GM23338 (cell line): Measurements from ENCODE around the gene MYDGF. TPM values are rescaled to one million over a fixed set of nuclear protein-coding genes. Genes with fewer than 3 reads are reported as not detected.

Experiments
- ATAC-seq: fragments of 200-7000 bp; cut with Tn5 transposase; 3 replicates; pipeline ENCODE4 v1.9.1; 2020
- DNase-seq: peaks from one replicate; pipeline ENCODE4 v3.0.0-alpha.2; 2015; ENCODE audit warnings: low spot score
- H2AFZ ChIP-seq: fragments of 200-600 bp; sonication (generic); 2 replicates; pipeline ENCODE4 v1.8.0; 2016; ENCODE audit warnings: antibody characterized with exemption, mild to moderate bottlenecking, moderate library complexity
- H3F3A ChIP-seq: fragments of 200-600 bp; sonication (generic); replicated peaks from 2 replicates; pipeline ENCODE4 v1.8.0; 2017; ENCODE audit warnings: antibody characterized with exemption, mixed run types, low read depth
- H3K27ac ChIP-seq: fragments of 200-600 bp; sonication (generic); 2 replicates; pipeline ENCODE4 v1.6.1; 2016; ENCODE audit warnings: low read depth
- H3K27me3 ChIP-seq: fragments of 200-600 bp; sonication (generic); 2 replicates; pipeline ENCODE4 v1.8.0; 2016; ENCODE audit warnings: mild to moderate bottlenecking, mixed run types, moderate library complexity; ENCODE audit not compliant: insufficient read depth
- H3K36me3 ChIP-seq: fragments of 200-600 bp; sonication (generic); 2 replicates; pipeline ENCODE4 v1.8.0; 2016; ENCODE audit warnings: mild to moderate bottlenecking; ENCODE audit not compliant: insufficient read depth
- H3K4me1 ChIP-seq: fragments of 200-600 bp; sonication (generic); 2 replicates; pipeline ENCODE4 v1.8.0; 2016; ENCODE audit warnings: mild to moderate bottlenecking, moderate library complexity; ENCODE audit not compliant: insufficient read depth
- H3K4me2 ChIP-seq: fragments of 200-600 bp; sonication (generic); 2 replicates; pipeline ENCODE4 v1.7.1; 2017; ENCODE audit warnings: mixed run types
- H3K4me3 ChIP-seq: fragments of 200-600 bp; sonication (generic); 2 replicates; pipeline ENCODE4 v1.6.1; 2016; ENCODE audit warnings: mixed run types
- H3K79me2 ChIP-seq: fragments of 200-600 bp; sonication (generic); replicated peaks from 2 replicates; pipeline ENCODE4 v1.8.0; 2017; ENCODE audit warnings: mild to moderate bottlenecking; ENCODE audit not compliant: insufficient read depth
- H3K9me2 ChIP-seq: fragments of 200-600 bp; sonication (generic); 2 replicates; pipeline ENCODE4 v1.8.0; 2017; ENCODE audit not compliant: insufficient read depth
- H4K20me1 ChIP-seq: fragments of 200-600 bp; sonication (generic); replicated peaks from 2 replicates; pipeline ENCODE4 v1.8.0; 2017; ENCODE audit warnings: mild to moderate bottlenecking; ENCODE audit not compliant: insufficient read depth
- H3K27ac Mint-ChIP-seq: 2 replicates; pipeline ENCODE4 v1.8.0; 2020; ENCODE audit warnings: inconsistent platforms, mild to moderate bottlenecking, moderate library complexity, mixed read lengths
- H3K27me3 Mint-ChIP-seq: 3 replicates; pipeline ENCODE4 v1.8.0; 2022; ENCODE audit warnings: low read depth, mild to moderate bottlenecking, moderate library complexity, mixed read lengths, inconsistent platforms; ENCODE audit not compliant: insufficient read depth, poor library complexity
- H3K36me3 Mint-ChIP-seq: 3 replicates; pipeline ENCODE4 v1.8.0; 2021; ENCODE audit warnings: low read depth, mild to moderate bottlenecking, inconsistent platforms, moderate library complexity, mixed read lengths
- H3K4me1 Mint-ChIP-seq: 3 replicates; pipeline ENCODE4 v1.8.0; 2020; ENCODE audit warnings: mild to moderate bottlenecking, inconsistent platforms, mixed read lengths
- H3K4me3 Mint-ChIP-seq: 3 replicates; pipeline ENCODE4 v1.8.0; 2021; ENCODE audit warnings: moderate library complexity, mild to moderate bottlenecking, inconsistent platforms, mixed read lengths
- H3K9me3 Mint-ChIP-seq: 3 replicates; pipeline ENCODE4 v1.8.0; 2020; ENCODE audit warnings: moderate library complexity, mild to moderate bottlenecking, inconsistent platforms, mixed read lengths
- CREB1 ChIP-seq: fragments of 250-450 bp; sonication (Bioruptor Pico); IDR thresholded peaks from 2 replicates; pipeline ENCODE4 v1.5.0; 2020; ENCODE audit warnings: low read depth, mild to moderate bottlenecking, moderate library complexity
- EZH2 ChIP-seq: fragments of 200-600 bp; sonication (generic); IDR thresholded peaks from one replicate; pipeline ENCODE4 v1.8.0; 2017; ENCODE audit warnings: antibody characterized with exemption, mild to moderate bottlenecking, low read depth; ENCODE audit not compliant: unreplicated experiment
- EZH2phosphoT487 ChIP-seq: fragments of 200-600 bp; sonication (generic); IDR thresholded peaks from one replicate; pipeline ENCODE4 v1.8.1; 2018; ENCODE audit warnings: antibody characterized with exemption; ENCODE audit not compliant: unreplicated experiment
- JUNB ChIP-seq: IDR thresholded peaks from one replicate; pipeline ENCODE4 v1.6.1; 2016; ENCODE audit warnings: antibody characterized with exemption; ENCODE audit not compliant: unreplicated experiment
- POLR2AphosphoS5 ChIP-seq: IDR thresholded peaks from 2 replicates; pipeline ENCODE4 v1.6.1; 2016; ENCODE audit warnings: antibody characterized with exemption, low read depth
- STAT1 ChIP-seq: IDR thresholded peaks from one replicate; pipeline ENCODE4 v1.6.1; 2016; ENCODE audit warnings: antibody characterized with exemption; ENCODE audit not compliant: unreplicated experiment
- ZNF114 ChIP-seq: fragments of 250-450 bp; sonication (Bioruptor Pico); IDR thresholded peaks from 2 replicates; pipeline ENCODE4 v1.5.0; 2020; ENCODE audit warnings: mild to moderate bottlenecking, moderate library complexity
- ZNF331 ChIP-seq: fragments of 250-450 bp; sonication (Bioruptor Pico); IDR thresholded peaks from 2 replicates; pipeline ENCODE4 v1.5.0; 2020; ENCODE audit warnings: low read depth, mild to moderate bottlenecking, moderate library complexity
- polyA plus RNA-seq: library from polyadenylated mRNA; unstranded; fragments of >200 nt; fragmentation: Nextera tagmentation; extraction: Ambion mirVana; gene quantifications from 2 replicates; pipeline ENCODE4 v1.2.1, GENCODE V29; 2016
- total RNA-seq: library from RNA; depleted of rRNA; stranded (reverse); fragments of >200 nt; shearing (Covaris generic); gene quantifications from 2 replicates; pipeline ENCODE4 v1.2.3, GENCODE V29; 2014
- TF ChIP-seq, protein P1 (sequence below), 2 experiments: fragments of 200-600 bp in 1 of 2; sonication (generic) in 1 of 2; conservative IDR thresholded peaks; 2 replicates each; pipeline versions ENCODE4 v1.5.1 to v1.6.1; 2016 to 2017; ENCODE audit warnings: antibody characterized with exemption in 2 of 2, low read depth in 2 of 2, mild to moderate bottlenecking in 2 of 2, moderate library complexity in 1 of 2
- TF ChIP-seq, protein P2 (sequence below): IDR thresholded peaks from 2 replicates; pipeline ENCODE4 v1.6.1; 2016; ENCODE audit warnings: antibody characterized with exemption
- TF ChIP-seq, protein P3 (sequence below): IDR thresholded peaks from one replicate; pipeline ENCODE4 v1.6.1; 2018; ENCODE audit warnings: antibody characterized with exemption; ENCODE audit not compliant: unreplicated experiment

The MYDGF gene
- total and polyA plus RNA-seq, 2 experiments from 2014 or later: 42.3 to 99.5 TPM

- TF ChIP-seq, protein P1, sequence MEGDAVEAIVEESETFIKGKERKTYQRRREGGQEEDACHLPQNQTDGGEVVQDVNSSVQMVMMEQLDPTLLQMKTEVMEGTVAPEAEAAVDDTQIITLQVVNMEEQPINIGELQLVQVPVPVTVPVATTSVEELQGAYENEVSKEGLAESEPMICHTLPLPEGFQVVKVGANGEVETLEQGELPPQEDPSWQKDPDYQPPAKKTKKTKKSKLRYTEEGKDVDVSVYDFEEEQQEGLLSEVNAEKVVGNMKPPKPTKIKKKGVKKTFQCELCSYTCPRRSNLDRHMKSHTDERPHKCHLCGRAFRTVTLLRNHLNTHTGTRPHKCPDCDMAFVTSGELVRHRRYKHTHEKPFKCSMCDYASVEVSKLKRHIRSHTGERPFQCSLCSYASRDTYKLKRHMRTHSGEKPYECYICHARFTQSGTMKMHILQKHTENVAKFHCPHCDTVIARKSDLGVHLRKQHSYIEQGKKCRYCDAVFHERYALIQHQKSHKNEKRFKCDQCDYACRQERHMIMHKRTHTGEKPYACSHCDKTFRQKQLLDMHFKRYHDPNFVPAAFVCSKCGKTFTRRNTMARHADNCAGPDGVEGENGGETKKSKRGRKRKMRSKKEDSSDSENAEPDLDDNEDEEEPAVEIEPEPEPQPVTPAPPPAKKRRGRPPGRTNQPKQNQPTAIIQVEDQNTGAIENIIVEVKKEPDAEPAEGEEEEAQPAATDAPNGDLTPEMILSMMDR (conservative IDR thresholded peaks at IDR 0.05; ENCODE audit: low read depth in 2 of 2): no peak
- no peak for TF ChIP-seq EZH2phosphoT487
- no peak for TF ChIP-seq JUNB
- TF ChIP-seq, protein P2, sequence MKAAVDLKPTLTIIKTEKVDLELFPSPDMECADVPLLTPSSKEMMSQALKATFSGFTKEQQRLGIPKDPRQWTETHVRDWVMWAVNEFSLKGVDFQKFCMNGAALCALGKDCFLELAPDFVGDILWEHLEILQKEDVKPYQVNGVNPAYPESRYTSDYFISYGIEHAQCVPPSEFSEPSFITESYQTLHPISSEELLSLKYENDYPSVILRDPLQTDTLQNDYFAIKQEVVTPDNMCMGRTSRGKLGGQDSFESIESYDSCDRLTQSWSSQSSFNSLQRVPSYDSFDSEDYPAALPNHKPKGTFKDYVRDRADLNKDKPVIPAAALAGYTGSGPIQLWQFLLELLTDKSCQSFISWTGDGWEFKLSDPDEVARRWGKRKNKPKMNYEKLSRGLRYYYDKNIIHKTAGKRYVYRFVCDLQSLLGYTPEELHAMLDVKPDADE: no peak
- TF ChIP-seq STAT1: no peak
- TF ChIP-seq ZNF114: no peak
Measured at GRCh38 chr19:4645718-4646117, 24.4 kb downstream of the MYDGF start (continued).

DNA sequence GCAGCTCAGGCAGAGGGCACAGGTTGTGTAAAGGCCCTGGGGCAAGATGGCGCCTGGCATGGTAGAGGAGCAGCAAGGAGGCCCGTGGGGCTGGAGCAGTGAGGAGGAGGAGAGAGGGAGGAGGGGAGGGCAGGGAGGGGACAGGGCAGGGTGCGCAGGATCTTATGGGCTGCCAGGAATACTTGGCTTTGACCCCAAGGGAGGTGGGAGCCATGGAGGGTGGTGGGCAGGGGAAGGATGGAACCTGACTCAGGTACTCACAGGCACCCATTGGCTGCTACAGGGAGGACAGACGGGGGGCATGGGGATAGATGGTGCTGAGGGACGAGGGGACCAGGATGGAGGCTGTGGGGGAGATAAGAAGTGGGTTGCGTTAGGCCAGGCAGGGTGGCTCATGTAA lies 27.5 kb downstream of the MYDGF start:
- no peak overlapping the region for H3K4me3 ChIP-seq
- TF ChIP-seq, protein P3, sequence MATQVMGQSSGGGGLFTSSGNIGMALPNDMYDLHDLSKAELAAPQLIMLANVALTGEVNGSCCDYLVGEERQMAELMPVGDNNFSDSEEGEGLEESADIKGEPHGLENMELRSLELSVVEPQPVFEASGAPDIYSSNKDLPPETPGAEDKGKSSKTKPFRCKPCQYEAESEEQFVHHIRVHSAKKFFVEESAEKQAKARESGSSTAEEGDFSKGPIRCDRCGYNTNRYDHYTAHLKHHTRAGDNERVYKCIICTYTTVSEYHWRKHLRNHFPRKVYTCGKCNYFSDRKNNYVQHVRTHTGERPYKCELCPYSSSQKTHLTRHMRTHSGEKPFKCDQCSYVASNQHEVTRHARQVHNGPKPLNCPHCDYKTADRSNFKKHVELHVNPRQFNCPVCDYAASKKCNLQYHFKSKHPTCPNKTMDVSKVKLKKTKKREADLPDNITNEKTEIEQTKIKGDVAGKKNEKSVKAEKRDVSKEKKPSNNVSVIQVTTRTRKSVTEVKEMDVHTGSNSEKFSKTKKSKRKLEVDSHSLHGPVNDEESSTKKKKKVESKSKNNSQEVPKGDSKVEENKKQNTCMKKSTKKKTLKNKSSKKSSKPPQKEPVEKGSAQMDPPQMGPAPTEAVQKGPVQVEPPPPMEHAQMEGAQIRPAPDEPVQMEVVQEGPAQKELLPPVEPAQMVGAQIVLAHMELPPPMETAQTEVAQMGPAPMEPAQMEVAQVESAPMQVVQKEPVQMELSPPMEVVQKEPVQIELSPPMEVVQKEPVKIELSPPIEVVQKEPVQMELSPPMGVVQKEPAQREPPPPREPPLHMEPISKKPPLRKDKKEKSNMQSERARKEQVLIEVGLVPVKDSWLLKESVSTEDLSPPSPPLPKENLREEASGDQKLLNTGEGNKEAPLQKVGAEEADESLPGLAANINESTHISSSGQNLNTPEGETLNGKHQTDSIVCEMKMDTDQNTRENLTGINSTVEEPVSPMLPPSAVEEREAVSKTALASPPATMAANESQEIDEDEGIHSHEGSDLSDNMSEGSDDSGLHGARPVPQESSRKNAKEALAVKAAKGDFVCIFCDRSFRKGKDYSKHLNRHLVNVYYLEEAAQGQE: no peak
- no peak for TF ChIP-seq ZNF331 (CRISPR knock-in tag)
- TF ChIP-seq EZH2: no peak
- TF ChIP-seq JUNB: no peak
- TF ChIP-seq POLR2AphosphoS5: no peak
- no peak for TF ChIP-seq CREB1 (CRISPR knock-in tag)
- TF ChIP-seq, protein P2: no peak
- no peak for TF ChIP-seq EZH2phosphoT487
- TF ChIP-seq, protein P1 (conservative IDR thresholded peaks at IDR 0.05; ENCODE audit: low read depth in 2 of 2): no peak
- TF ChIP-seq ZNF114: no peak
- H3K27ac Mint-ChIP-seq: no peak overlapping the region
- peaks cover 9% of the 10 kb centered on the region for H3K27me3 Mint-ChIP-seq
- DNase-seq (no peak), ATAC-seq (no peak)
- no peaks in the 10 kb centered on the region for H3K9me3 Mint-ChIP-seq
- no peaks in the 10 kb centered on the region for H4K20me1 ChIP-seq
- peaks cover 5% of the 10 kb centered on the region; the same call in 1 of the 2 replicates for H3K4me1 ChIP-seq
- no peak overlapping the region for H3K4me2 ChIP-seq
- no peaks in the 10 kb centered on the region for H3K36me3 Mint-ChIP-seq
- H3K27me3 ChIP-seq: no peaks in the 10 kb centered on the region
- no peaks in the 10 kb centered on the region for H3K79me2 ChIP-seq
- H3K9me2 ChIP-seq: no peaks in the 10 kb centered on the region
- no peak overlapping the region for H2AFZ ChIP-seq
- no peaks in the 10 kb centered on the region for H3K36me3 ChIP-seq
- H3K4me3 Mint-ChIP-seq: no peak overlapping the region
- no peak overlapping the region for H3K27ac ChIP-seq
- H3K4me1 Mint-ChIP-seq: peaks cover 6% of the 10 kb centered on the region
- peaks cover 11% of the 10 kb centered on the region for H3F3A ChIP-seq
